GM12878 (cell line): ENCODE measurements around the gene GCKR. TPM values are rescaled to one million over a fixed set of nuclear protein-coding genes. Genes with fewer than 3 reads are reported as not detected.

Experiments
- ATAC-seq: fragments of 200-7000 bp; cut with Tn5 transposase; 3 replicates; pipeline ENCODE4 v1.9.1; 2020; ENCODE audit warnings: mild to moderate bottlenecking, moderate library complexity
- BruUV-seq: library from RNA; stranded (reverse); fragments of 400-500 nt; replicated peaks from 2 replicates; lab custom pipeline; 2021; lab: Mats Ljungman, UMichigan
- CTCF ChIA-PET: fragments of 300-600 bp; sonication (Branson Sonifier 250); formaldehyde crosslinking; extraction: SDS; loops from one replicate; lab custom pipeline; 2021; ENCODE audit warnings: inconsistent platforms; lab: Yijun Ruan, JAX
- POLR2A ChIA-PET: fragments of 350-600 bp; formaldehyde crosslinking; extraction: SDS; loops from one replicate; lab custom pipeline; 2021; ENCODE audit warnings: inconsistent platforms; lab: Charles Lee
- RAD21 ChIA-PET: fragments of 300-600 bp; sonication (Branson Sonifier 250); formaldehyde crosslinking; loops from one replicate; lab custom pipeline; 2023; ENCODE audit warnings: antibody characterized with exemption; ENCODE audit not compliant: unreplicated experiment; lab: Charles Lee
- SMC1A ChIA-PET: fragments of 300-600 bp; sonication (Branson Sonifier 250); formaldehyde crosslinking; loops from one replicate; lab custom pipeline; 2023; ENCODE audit not compliant: unreplicated experiment, uncharacterized antibody; lab: Charles Lee
- DNase-seq: peaks from one replicate; pipeline ENCODE4 v3.0.0-alpha.2; 2011; ENCODE audit warnings: low read depth, low spot score
- FAIRE-seq: peaks from 3 replicates; lab custom pipeline; 2011; peaks lifted over from hg19 to GRCh38; lab: Jason Lieb, UNC
- H2AFZ ChIP-seq: 2 replicates; pipeline ENCODE4 v1.6.0; 2011; ENCODE audit warnings: low read depth, low read length, control low read depth; ENCODE audit not compliant: control insufficient read depth
- H3K27ac ChIP-seq: 2 replicates; pipeline ENCODE4 v1.5.1; 2011; ENCODE audit warnings: control low read depth; ENCODE audit not compliant: control insufficient read depth, insufficient read depth
- H3K27me3 ChIP-seq, 2 experiments: replicated peaks in 1 of 2; 2 replicates each; pipeline versions ENCODE4 v1.6.0 to v1.6.1; 2011; ENCODE audit warnings: low read length in 1 of 2; ENCODE audit not compliant: control insufficient read depth in 2 of 2, insufficient read depth in 2 of 2
- H3K36me3 ChIP-seq, 2 experiments: 2 replicates each; pipeline ENCODE4 v1.5.1; 2011; ENCODE audit warnings: low read length in 1 of 2; ENCODE audit not compliant: control insufficient read depth in 2 of 2, insufficient read depth in 2 of 2
- H3K4me1 ChIP-seq: 2 replicates; pipeline ENCODE4 v1.6.1; 2011; ENCODE audit warnings: mild to moderate bottlenecking, low read length, moderate library complexity, mixed read lengths; ENCODE audit not compliant: control insufficient read depth, insufficient read depth
- H3K4me2 ChIP-seq: 2 replicates; pipeline ENCODE4 v1.6.0; 2011; ENCODE audit warnings: control low read depth; ENCODE audit not compliant: control insufficient read depth, insufficient read depth
- H3K4me3 ChIP-seq: fragments of 200-600 bp; sonication (generic); 2 replicates; pipeline ENCODE4 v1.5.1; 2016
- H3K79me2 ChIP-seq: 2 replicates; pipeline ENCODE4 v1.6.0; 2011; ENCODE audit warnings: low read length; ENCODE audit not compliant: control insufficient read depth, insufficient read depth
- H3K9ac ChIP-seq: 2 replicates; pipeline ENCODE4 v1.8.0; 2011; ENCODE audit warnings: low read length, control low read depth, mixed read lengths; ENCODE audit not compliant: control insufficient read depth, insufficient read depth
- H3K9me3 ChIP-seq: replicated peaks from 3 replicates; pipeline ENCODE4 v1.5.1; 2011; ENCODE audit warnings: mild to moderate bottlenecking, low read length; ENCODE audit not compliant: control insufficient read depth, insufficient read depth
- H4K20me1 ChIP-seq: 2 replicates; pipeline ENCODE4 v1.6.0; 2011; ENCODE audit not compliant: control insufficient read depth, insufficient read depth
- BRCA1 ChIP-seq: IDR thresholded peaks from 2 replicates; pipeline ENCODE4 v1.6.1; 2011; ENCODE audit warnings: low read depth, low read length, improper control_type of control experiment
- JUNB ChIP-seq: IDR thresholded peaks from 2 replicates; pipeline ENCODE4 v1.6.1; 2016; ENCODE audit warnings: antibody characterized with exemption, mild to moderate bottlenecking
- NR2C1 ChIP-seq: fragments of 450-650 bp; IDR thresholded peaks from 2 replicates; pipeline ENCODE4 v1.6.1; 2017; ENCODE audit warnings: antibody characterized with exemption, mild to moderate bottlenecking, moderate library complexity
- REST ChIP-seq: IDR thresholded peaks from 2 replicates; pipeline ENCODE4 v1.6.1; 2012; ENCODE audit warnings: mild to moderate bottlenecking, low read depth, low read length
- ZZZ3 ChIP-seq: IDR thresholded peaks from 2 replicates; pipeline ENCODE4 v1.6.1; 2011; ENCODE audit warnings: low read depth; ENCODE audit not compliant: control insufficient read depth, insufficient read length
- WGBS: methylation state at CpG from one replicate; pipeline ENCODE4 v1.1.6; 2016; ENCODE audit warnings: low lambda C conversion rate; ENCODE audit not compliant: insufficient replicate concordance, insufficient coverage; ENCODE audit errors: missing lambda C conversion rate; 5-methylcytosine and 5-hydroxymethylcytosine counted together
- in situ Hi-C: fragments of 300-500 bp; cut with MboI; formaldehyde crosslinking; loops from 9 replicates; pipeline ENCODE4 v1.14.3; 2018; ENCODE audit warnings: mixed read lengths
- intact Hi-C: fragments of 100-400 bp; cut with micrococcal nuclease; formaldehyde crosslinking; loops from one replicate; pipeline ENCODE4 v1.14.2; 2022; ENCODE audit not compliant: unreplicated experiment
- polyA plus RNA-seq, 11 experiments: library from polyadenylated mRNA; depleted of rRNA in 4 of 11; unstranded in 6 of 11; stranded (reverse) in 5 of 11; fragments of >200 nt; fragmentation: Nextera tagmentation in 4 of 11; fragmentation: Illumina TruSeq in 1 of 11; extraction: Ambion mirVana in 4 of 11; extraction: Trizol in 1 of 11; gene quantifications; 1 replicate in 1 of 11; 2 replicates in 10 of 11; pipeline versions ENCODE4 v1.2.1 to v1.2.3, GENCODE V29; 2011 to 2016; ENCODE audit warnings: inconsistent platforms in 2 of 11, missing spikeins in 2 of 11, low read depth in 1 of 11
- total RNA-seq, 4 experiments: library from RNA; depleted of rRNA in 3 of 4; stranded (reverse); fragments of >200 nt in 3 of 4; fragmentation: Illumina TruSeq in 1 of 4; extraction: Trizol in 1 of 4; gene quantifications; 2 replicates each; pipeline versions ENCODE4 v1.2.1 to v1.2.3, GENCODE V29; 2013 to 2021
- TF ChIP-seq, protein P1 (sequence below): fragments of 450-650 bp; IDR thresholded peaks from 2 replicates; pipeline ENCODE4 v1.6.1; 2017; ENCODE audit warnings: mild to moderate bottlenecking
- TF ChIP-seq, protein P2 (sequence below): fragments of 150-350 bp; IDR thresholded peaks from 2 replicates; pipeline ENCODE4 v1.6.1; 2014; ENCODE audit warnings: mild to moderate bottlenecking, low read depth, low read length

GCKR gene
- total and polyA plus RNA-seq, 10 of the 15 experiments (the other 5 are each of a cell fraction or from before 2014, with no cell fraction given), result not detected

- WGBS, result 46% methylated on average over 5 of the region's 5 CpGs
- no peak for FAIRE-seq
- ChIA-PET CTCF (no interaction called here), POLR2A (interaction anchor here (0.5 kb wide), 1 partner anchor 29 kb away, joined by 4 read pairs; no protein-coding TSS in a partner anchor), RAD21 (no interaction called here), SMC1A (no interaction called here)
- Histone ChIP-seq H3K9ac (no peak overlapping the region), H3K4me2 (no peak overlapping the region), H3K27me3 (no peaks in the 10 kb centered on the region), H2AFZ (no peak overlapping the region), H3K4me1 (no peaks in the 10 kb centered on the region), H3K27ac (no peak overlapping the region), H3K36me3 (no peaks in the 10 kb centered on the region), H3K9me3 (no peaks in the 10 kb centered on the region), H3K4me3 (no peak overlapping the region), H3K79me2 (no peaks in the 10 kb centered on the region), H4K20me1 (no peaks in the 10 kb centered on the region)
- BruUV-seq, result no TSS peak
- TF ChIP-seq, protein P1, sequence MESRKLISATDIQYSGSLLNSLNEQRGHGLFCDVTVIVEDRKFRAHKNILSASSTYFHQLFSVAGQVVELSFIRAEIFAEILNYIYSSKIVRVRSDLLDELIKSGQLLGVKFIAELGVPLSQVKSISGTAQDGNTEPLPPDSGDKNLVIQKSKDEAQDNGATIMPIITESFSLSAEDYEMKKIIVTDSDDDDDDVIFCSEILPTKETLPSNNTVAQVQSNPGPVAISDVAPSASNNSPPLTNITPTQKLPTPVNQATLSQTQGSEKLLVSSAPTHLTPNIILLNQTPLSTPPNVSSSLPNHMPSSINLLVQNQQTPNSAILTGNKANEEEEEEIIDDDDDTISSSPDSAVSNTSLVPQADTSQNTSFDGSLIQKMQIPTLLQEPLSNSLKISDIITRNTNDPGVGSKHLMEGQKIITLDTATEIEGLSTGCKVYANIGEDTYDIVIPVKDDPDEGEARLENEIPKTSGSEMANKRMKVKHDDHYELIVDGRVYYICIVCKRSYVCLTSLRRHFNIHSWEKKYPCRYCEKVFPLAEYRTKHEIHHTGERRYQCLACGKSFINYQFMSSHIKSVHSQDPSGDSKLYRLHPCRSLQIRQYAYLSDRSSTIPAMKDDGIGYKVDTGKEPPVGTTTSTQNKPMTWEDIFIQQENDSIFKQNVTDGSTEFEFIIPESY, result no peak
- TF ChIP-seq NR2C1, result no peak
- TF ChIP-seq REST, result no peak
- no peak for TF ChIP-seq JUNB
- TF ChIP-seq, protein P2, sequence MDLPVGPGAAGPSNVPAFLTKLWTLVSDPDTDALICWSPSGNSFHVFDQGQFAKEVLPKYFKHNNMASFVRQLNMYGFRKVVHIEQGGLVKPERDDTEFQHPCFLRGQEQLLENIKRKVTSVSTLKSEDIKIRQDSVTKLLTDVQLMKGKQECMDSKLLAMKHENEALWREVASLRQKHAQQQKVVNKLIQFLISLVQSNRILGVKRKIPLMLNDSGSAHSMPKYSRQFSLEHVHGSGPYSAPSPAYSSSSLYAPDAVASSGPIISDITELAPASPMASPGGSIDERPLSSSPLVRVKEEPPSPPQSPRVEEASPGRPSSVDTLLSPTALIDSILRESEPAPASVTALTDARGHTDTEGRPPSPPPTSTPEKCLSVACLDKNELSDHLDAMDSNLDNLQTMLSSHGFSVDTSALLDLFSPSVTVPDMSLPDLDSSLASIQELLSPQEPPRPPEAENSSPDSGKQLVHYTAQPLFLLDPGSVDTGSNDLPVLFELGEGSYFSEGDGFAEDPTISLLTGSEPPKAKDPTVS, result no peak
- no peak for TF ChIP-seq BRCA1
- TF ChIP-seq ZZZ3, result no peak
- in situ Hi-C loops (no loop called here), intact Hi-C loops (no loop called here)
- ATAC-seq, result no peak
- no peak for DNase-seq
Observed at GRCh38 chr2:27518113-27518781, 21.6 kb downstream of the GCKR start.
